ENCODE measurements around the gene HOXB13. TPM values are rescaled to one million over a fixed set of nuclear protein-coding genes. Genes with fewer than 3 reads are reported as not detected.

Gene HOXB13
- total RNA-seq, 1 donor from 2014 or later = not detected

- no peak for TF ChIP-seq CTCF (IDR thresholded peaks at IDR 0.05; ENCODE audit: unreplicated experiment)
- H3K27ac Mint-ChIP-seq (ENCODE audit: unreplicated experiment) = peak overlapping the region; percentile 48
- no peaks in the 10 kb centered on the region for H3K9me3 Mint-ChIP-seq (ENCODE audit: unreplicated experiment)
- H3K4me1 Mint-ChIP-seq (ENCODE audit: unreplicated experiment) = peaks cover 17% of the 10 kb centered on the region
- peaks cover 42% of the 10 kb centered on the region for H3K27me3 Mint-ChIP-seq (ENCODE audit: unreplicated experiment)
- no peaks in the 10 kb centered on the region for H3K36me3 Mint-ChIP-seq (ENCODE audit: low read depth, unreplicated experiment)
- no peak overlapping the region for H3K4me3 Mint-ChIP-seq (ENCODE audit: unreplicated experiment)
- DNase-seq (ENCODE audit: low spot score) = no peak
These were observed 20.4 kb upstream of the HOXB13 start for GRCh38 chr17:48748718-48749566.

DNA sequence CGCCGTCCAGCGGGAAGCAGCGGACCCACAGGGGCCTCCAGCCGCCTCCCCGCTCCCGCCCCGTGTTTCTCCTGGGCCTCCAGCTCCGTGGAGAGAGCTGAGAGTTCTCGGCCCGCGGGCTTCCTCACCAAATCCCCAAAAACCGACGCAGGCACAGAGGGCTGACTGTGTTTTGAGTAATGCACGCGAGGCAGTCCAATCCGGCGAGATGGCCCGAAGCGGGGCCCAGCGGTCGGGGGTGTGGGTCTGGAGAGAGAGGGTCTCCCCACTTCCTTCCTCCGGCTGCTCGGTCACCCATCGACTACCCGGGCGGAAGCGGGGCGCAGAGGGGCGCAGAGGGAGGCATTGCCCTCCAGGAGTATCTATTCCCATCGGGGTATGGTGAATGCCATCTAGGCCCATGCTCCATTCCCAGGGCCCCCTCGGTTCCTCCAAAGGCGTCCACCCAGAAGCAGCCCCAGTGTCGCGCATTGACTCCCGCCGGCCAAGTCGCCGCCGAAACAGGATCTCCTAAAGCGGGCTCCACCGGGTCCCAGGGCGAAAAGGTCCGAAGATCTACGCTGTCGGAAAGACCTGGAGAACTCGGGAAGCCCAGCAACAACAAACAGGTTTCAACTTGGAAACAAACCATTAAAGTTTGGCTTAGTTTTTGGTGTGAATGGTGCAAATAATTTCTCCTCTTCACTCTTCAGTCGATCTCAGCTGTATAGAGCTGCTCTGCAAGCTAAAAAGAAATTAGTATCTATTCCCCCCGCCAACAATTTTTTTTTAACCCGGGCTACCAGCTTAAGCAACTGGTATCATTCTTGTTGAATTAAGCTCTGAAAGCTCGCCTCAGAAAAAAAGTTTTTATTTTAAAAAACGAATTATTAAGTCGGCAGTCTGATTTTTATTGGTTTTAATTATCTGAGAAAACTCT, 19.2 kb upstream of the HOXB13 start:
- H3K27ac Mint-ChIP-seq (ENCODE audit: unreplicated experiment) = no peak overlapping the region
- H3K36me3 Mint-ChIP-seq (ENCODE audit: low read depth, unreplicated experiment) = no peaks in the 10 kb centered on the region
- H3K27me3 Mint-ChIP-seq (ENCODE audit: unreplicated experiment) = peaks cover 39% of the 10 kb centered on the region
- peaks cover 6% of the 10 kb centered on the region for H3K4me1 Mint-ChIP-seq (ENCODE audit: unreplicated experiment)
- no peaks in the 10 kb centered on the region for H3K9me3 Mint-ChIP-seq (ENCODE audit: unreplicated experiment)
- no peak overlapping the region for H3K4me3 Mint-ChIP-seq (ENCODE audit: unreplicated experiment)
- no peak for DNase-seq (ENCODE audit: low spot score)
- TF ChIP-seq CTCF (IDR thresholded peaks at IDR 0.05; ENCODE audit: unreplicated experiment) = no peak

GRCh38 chr17:48746916-48747444, 18.4 kb upstream of the HOXB13 start:
- Mint-ChIP-seq H3K4me1 (ENCODE audit: unreplicated experiment) (peaks cover 6% of the 10 kb centered on the region), H3K36me3 (ENCODE audit: low read depth, unreplicated experiment) (no peaks in the 10 kb centered on the region), H3K27me3 (ENCODE audit: unreplicated experiment) (peaks cover 36% of the 10 kb centered on the region), H3K4me3 (ENCODE audit: unreplicated experiment) (no peak overlapping the region), H3K27ac (ENCODE audit: unreplicated experiment) (no peak overlapping the region), H3K9me3 (ENCODE audit: unreplicated experiment) (no peaks in the 10 kb centered on the region)
- no peak for TF ChIP-seq CTCF (IDR thresholded peaks at IDR 0.05; ENCODE audit: unreplicated experiment)
- DNase-seq (ENCODE audit: low spot score) = no peak

DNA sequence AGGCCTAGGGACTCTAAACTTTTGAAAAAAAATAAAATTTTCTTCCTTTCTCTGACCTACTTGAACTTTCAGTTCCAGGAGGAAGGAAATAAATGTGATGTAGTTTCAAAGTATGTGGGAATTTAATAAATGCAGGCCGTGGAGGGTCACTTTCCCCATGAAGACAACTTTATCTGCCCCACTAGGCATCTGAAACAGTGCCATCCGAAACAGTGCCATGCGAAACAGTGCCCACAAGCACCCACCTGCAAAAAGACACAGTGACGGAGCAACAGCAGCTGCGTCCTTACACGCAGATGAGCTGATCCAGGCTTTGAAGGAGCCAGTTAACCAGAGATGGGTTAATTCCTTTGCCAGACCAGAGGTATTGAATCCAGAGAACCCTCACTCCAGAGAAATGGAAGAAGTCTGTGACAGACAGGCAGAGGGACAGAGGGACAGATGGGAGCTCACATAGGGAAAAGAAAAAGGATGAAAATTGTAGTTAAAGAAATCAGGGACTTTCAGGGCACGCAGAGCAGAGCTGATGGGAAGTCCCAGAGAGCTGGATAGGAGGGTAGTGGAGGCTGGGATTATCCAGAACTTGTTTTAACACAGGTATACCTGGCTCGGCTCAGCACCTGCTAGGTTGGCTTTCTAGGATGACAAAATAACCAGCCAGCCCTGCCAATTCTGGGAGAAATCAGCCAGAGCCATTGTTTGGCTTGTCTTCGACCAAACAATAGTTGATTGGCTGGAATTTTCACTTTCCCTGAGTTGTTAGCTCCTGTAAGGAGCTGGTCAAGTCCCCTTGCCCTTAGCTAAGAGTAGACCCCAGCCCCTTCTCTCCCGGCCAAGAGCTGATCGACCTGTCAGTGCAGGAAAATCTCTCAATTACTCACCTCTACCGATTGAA, 17.1 kb upstream of the HOXB13 start:
- Mint-ChIP-seq H3K4me1 (ENCODE audit: unreplicated experiment) (peaks cover 6% of the 10 kb centered on the region), H3K4me3 (ENCODE audit: unreplicated experiment) (no peak overlapping the region), H3K27ac (ENCODE audit: unreplicated experiment) (no peak overlapping the region), H3K36me3 (ENCODE audit: low read depth, unreplicated experiment) (no peaks in the 10 kb centered on the region), H3K27me3 (ENCODE audit: unreplicated experiment) (peaks cover 29% of the 10 kb centered on the region), H3K9me3 (ENCODE audit: unreplicated experiment) (no peaks in the 10 kb centered on the region)
- DNase-seq (ENCODE audit: low spot score) = no peak
- TF ChIP-seq CTCF (IDR thresholded peaks at IDR 0.05; ENCODE audit: unreplicated experiment) = no peak
